ENCODE results near the gene NCAN. TPM values are rescaled to one million over a fixed set of nuclear protein-coding genes. Genes with fewer than 3 reads are reported as not detected.

Gene NCAN
- total RNA-seq, 1 donor from 2014 or later: not detected

DNA sequence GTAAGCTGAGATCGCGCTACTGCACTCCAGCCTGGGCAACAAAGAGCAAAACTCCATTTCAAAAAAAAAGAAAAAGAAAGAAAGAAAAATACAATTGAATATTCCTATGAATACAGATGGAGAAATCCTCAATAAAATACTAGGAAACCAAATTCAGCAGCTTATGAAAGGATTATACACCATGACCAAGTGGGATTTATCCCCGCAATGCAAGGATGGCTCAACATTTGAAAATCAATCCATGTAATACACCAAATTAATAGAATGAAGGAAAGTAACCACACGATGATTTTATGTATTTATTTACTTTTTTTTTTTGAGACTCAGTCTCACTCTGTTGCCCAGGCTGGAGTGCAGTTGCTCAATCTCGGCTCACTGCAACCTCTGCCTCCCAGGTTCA is 80.8 kb downstream of the NCAN start:
- H3K27ac Mint-ChIP-seq (ENCODE audit: unreplicated experiment): no peak overlapping the region
- H3K36me3 Mint-ChIP-seq (ENCODE audit: low read depth): peaks cover 29% of the 10 kb centered on the region
- DNase-seq (ENCODE audit: low spot score): no peak
- no peaks in the 10 kb centered on the region for H3K9me3 Mint-ChIP-seq (ENCODE audit: low read depth)
- H3K4me1 Mint-ChIP-seq (ENCODE audit: low read depth): no peaks in the 10 kb centered on the region
- no peak overlapping the region for H3K4me3 Mint-ChIP-seq (ENCODE audit: unreplicated experiment)
- H3K27me3 Mint-ChIP-seq (ENCODE audit: low read depth): no peaks in the 10 kb centered on the region
- TF ChIP-seq, protein P1, sequence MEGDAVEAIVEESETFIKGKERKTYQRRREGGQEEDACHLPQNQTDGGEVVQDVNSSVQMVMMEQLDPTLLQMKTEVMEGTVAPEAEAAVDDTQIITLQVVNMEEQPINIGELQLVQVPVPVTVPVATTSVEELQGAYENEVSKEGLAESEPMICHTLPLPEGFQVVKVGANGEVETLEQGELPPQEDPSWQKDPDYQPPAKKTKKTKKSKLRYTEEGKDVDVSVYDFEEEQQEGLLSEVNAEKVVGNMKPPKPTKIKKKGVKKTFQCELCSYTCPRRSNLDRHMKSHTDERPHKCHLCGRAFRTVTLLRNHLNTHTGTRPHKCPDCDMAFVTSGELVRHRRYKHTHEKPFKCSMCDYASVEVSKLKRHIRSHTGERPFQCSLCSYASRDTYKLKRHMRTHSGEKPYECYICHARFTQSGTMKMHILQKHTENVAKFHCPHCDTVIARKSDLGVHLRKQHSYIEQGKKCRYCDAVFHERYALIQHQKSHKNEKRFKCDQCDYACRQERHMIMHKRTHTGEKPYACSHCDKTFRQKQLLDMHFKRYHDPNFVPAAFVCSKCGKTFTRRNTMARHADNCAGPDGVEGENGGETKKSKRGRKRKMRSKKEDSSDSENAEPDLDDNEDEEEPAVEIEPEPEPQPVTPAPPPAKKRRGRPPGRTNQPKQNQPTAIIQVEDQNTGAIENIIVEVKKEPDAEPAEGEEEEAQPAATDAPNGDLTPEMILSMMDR (IDR thresholded peaks at IDR 0.05): no peak

DNA sequence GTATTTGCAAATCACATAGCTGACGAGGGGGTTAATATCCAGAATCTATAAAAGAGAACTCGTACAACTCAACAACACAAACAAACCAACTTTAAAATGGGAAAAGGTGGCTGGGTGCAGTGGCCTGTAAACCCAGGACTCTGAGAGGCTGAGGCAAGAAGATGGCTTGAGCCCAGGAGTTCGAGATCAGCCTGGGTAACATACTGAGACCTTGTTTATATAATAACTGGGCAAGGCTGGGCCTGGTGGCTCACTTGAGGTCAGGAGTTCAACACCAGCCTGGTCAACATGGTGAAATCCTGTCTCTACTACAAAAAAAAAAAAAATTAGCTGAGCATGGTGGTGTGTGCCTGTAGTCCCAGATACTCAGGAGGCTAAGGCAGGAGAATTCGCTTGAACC is 83.2 kb downstream of the NCAN start:
- Mint-ChIP-seq H3K27me3 (ENCODE audit: low read depth) (no peaks in the 10 kb centered on the region), H3K27ac (ENCODE audit: unreplicated experiment) (no peak overlapping the region), H3K4me1 (ENCODE audit: low read depth) (no peaks in the 10 kb centered on the region), H3K4me3 (ENCODE audit: unreplicated experiment) (no peak overlapping the region), H3K9me3 (ENCODE audit: low read depth) (no peaks in the 10 kb centered on the region), H3K36me3 (ENCODE audit: low read depth) (peaks cover 22% of the 10 kb centered on the region)
- TF ChIP-seq, protein P1 (IDR thresholded peaks at IDR 0.05): no peak
- DNase-seq (ENCODE audit: low spot score): no peak

DNA sequence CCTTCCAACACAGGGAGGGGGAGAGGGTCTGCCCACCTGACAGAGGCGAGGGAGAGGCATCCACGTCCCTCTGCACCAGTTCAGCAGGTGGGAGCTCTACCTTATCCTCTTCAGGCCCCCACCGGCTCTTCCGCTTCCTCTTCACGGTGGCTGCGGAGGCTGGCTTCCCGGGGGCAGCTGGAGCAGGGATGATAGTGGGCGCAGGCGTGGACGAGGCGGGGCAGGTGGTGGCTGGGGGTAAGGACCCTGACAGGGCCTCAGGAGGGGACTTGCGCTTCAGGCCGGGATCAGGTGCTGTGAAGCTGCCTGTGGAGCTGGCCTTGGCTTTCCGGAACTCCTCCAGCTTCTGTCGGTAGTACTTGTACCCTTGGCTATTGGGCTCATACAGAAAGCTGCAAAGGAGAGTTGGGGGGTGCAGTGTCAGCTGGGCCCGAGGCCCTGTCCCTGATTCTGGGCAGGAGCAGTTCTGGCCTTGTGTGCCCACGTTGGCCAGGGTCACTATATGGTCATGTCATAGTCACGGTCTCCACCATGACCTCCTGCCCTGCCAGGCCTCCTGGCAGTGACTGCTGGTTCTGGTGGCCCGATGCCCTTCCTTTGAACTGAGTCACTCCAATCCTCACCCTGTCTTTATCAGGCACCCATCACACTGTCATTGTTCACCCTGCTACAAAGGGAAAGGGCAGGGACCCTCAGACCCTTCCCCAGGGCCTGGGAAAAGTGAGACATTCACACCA is 85.4 kb downstream of the NCAN start:
- DNase-seq (ENCODE audit: low spot score): no peak
- Mint-ChIP-seq H3K4me3 (ENCODE audit: unreplicated experiment) (no peak overlapping the region), H3K36me3 (ENCODE audit: low read depth) (peaks cover 19% of the 10 kb centered on the region), H3K4me1 (ENCODE audit: low read depth) (no peaks in the 10 kb centered on the region), H3K9me3 (ENCODE audit: low read depth) (no peaks in the 10 kb centered on the region), H3K27me3 (ENCODE audit: low read depth) (no peaks in the 10 kb centered on the region), H3K27ac (ENCODE audit: unreplicated experiment) (no peak overlapping the region)
- TF ChIP-seq, protein P1 (IDR thresholded peaks at IDR 0.05): no peak

DNA sequence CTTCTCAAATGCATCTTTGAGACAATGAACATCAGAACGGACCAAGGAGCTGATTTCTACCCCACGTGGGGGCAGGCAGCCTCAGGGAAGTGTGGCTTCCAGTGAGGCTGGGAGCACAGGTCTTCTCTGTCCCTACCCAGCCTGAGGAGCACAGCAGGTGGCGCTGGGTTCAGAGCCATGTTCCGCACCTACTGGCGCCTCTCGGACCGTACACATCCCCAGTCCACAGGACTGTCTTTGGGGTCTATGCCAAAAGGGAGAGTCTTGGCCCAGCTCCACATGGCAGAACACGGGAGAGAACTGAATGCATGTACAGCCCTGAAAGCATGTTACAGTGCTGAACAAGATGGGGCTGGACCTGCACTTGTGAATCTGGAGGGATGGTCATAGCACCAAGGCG is 86.0 kb downstream of the NCAN start:
- no peak for DNase-seq (ENCODE audit: low spot score)
- H3K36me3 Mint-ChIP-seq (ENCODE audit: low read depth): peaks cover 16% of the 10 kb centered on the region

DNA sequence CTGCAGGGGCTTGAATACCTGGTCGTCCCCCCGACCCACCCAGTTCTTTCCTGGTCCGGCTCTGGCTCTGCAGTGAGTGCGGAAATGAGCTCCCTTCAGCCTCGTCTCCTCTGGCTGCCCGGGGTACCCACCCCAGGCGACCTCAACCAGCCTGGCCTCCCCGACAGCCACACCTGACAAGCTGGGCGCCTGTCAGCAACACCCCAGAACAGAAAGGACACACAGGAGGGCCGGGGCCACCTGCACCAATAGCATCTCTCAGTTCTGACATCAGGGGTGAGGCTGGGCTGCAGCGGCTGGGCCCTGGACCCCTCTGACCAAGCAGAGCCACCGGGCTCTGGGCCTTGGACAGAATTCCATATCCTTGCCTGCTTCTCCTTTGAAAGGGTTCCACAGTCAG is 88.9 kb downstream of the NCAN start:
- peaks cover 13% of the 10 kb centered on the region for H3K36me3 Mint-ChIP-seq (ENCODE audit: low read depth)
- H3K4me3 Mint-ChIP-seq (ENCODE audit: unreplicated experiment): no peak overlapping the region

More for the DNA sequence above, 86.0 kb downstream of the NCAN start:
- TF ChIP-seq, protein P1 (IDR thresholded peaks at IDR 0.05): no peak
- no peak overlapping the region for H3K27ac Mint-ChIP-seq (ENCODE audit: unreplicated experiment)
- no peaks in the 10 kb centered on the region for H3K4me1 Mint-ChIP-seq (ENCODE audit: low read depth)
- no peak overlapping the region for H3K4me3 Mint-ChIP-seq (ENCODE audit: unreplicated experiment)
- H3K9me3 Mint-ChIP-seq (ENCODE audit: low read depth): no peaks in the 10 kb centered on the region
- no peaks in the 10 kb centered on the region for H3K27me3 Mint-ChIP-seq (ENCODE audit: low read depth)

More for the DNA sequence above, 88.9 kb downstream of the NCAN start:
- Mint-ChIP-seq H3K27me3 (ENCODE audit: low read depth) (no peaks in the 10 kb centered on the region), H3K27ac (ENCODE audit: unreplicated experiment) (no peak overlapping the region), H3K4me1 (ENCODE audit: low read depth) (no peaks in the 10 kb centered on the region), H3K9me3 (ENCODE audit: low read depth) (no peaks in the 10 kb centered on the region)
- no peak for DNase-seq (ENCODE audit: low spot score)
- TF ChIP-seq, protein P1 (IDR thresholded peaks at IDR 0.05): no peak

Other genes with a start within 250 kb of the NCAN start
- gene SUGP2, start 178.4 kb upstream of the NCAN start, total RNA-seq: 63.8 to 87.4 TPM (median 66.4 TPM) in 3 replicates
- 24.6 to 36.1 TPM (median 26.8 TPM) in 3 replicates for gene ARMC6, start 178.4 kb upstream of the NCAN start, total RNA-seq
- gene SLC25A42, start 148.0 kb upstream of the NCAN start, total RNA-seq: 8.2 to 13.0 TPM (median 8.9 TPM) in 3 replicates
- 21.9 to 27.1 TPM (median 26.0 TPM) in 3 replicates for gene TMEM161A, start 73.5 kb upstream of the NCAN start, total RNA-seq
- 1.2 to 1.4 TPM in 2 of 3 replicates, not detected in the other for gene MEF2B, start 41.7 kb upstream of the NCAN start, total RNA-seq
- 14.5 to 29.6 TPM (median 14.6 TPM) in 3 replicates for gene BORCS8, start 19.8 kb upstream of the NCAN start, total RNA-seq
- gene RFXANK, start 19.7 kb upstream of the NCAN start, total RNA-seq: 64.8 to 68.9 TPM (median 66.5 TPM) in 3 replicates
- 6.4 to 13.4 TPM (median 8.3 TPM) in 3 replicates for gene NR2C2AP, start 8.5 kb upstream of the NCAN start, total RNA-seq
- 2.7 to 5.9 TPM (median 3.7 TPM) in 3 replicates for gene TM6SF2, start 61.3 kb downstream of the NCAN start, total RNA-seq
- 40.7 to 50.1 TPM (median 45.0 TPM) in 3 replicates for gene SUGP1, start 108.6 kb downstream of the NCAN start, total RNA-seq
- gene MAU2, start 108.9 kb downstream of the NCAN start, total RNA-seq: 41.7 to 54.0 TPM (median 45.4 TPM) in 3 replicates
- 68.9 to 83.7 TPM (median 82.6 TPM) in 3 replicates for gene GATAD2A, start 193.7 kb downstream of the NCAN start, total RNA-seq

All from chondrocyte (in vitro differentiated cells).